GM23248 (cell line): Measurements from ENCODE around the gene DUS1L.

Experiments used
- EZH2 ChIP-seq: fragments of 200-600 bp; sonication (generic); IDR thresholded peaks from 2 replicates; pipeline ENCODE4 v1.6.1; 2018; ENCODE audit warnings: antibody characterized with exemption, mild to moderate bottlenecking; ENCODE audit not compliant: insufficient read depth, poor library complexity, severe bottlenecking
- EZH2phosphoT487 ChIP-seq: fragments of 200-600 bp; sonication (generic); IDR thresholded peaks from 2 replicates; pipeline ENCODE4 v1.6.1; 2018; ENCODE audit warnings: antibody characterized with exemption, moderate library complexity, mild to moderate bottlenecking, low read depth; ENCODE audit not compliant: insufficient read depth

DNA sequence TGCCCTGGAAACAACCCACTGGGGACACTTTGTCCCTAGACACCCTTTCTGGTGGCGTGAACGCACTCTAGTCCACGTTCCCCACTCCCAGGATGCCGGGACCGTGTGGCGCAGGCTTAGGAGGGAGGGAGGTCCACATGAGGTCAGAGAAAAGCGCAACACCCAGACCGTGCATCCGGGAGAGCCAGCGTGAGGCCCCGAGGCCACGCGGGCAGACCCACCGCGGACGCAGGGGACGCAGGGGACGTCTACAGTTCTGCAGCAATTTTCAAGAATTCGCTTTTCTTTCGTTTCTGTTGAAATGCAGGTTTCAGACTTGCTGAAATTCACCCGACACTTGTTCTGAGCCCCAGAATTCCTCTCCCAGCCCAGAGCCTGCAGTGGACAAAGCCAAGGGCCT, 18.7 kb downstream of the DUS1L start:
- TF ChIP-seq EZH2 (no peak), EZH2phosphoT487 (no peak)
